ENCODE data around the gene SLC38A8.

Gene SLC38A8

DNA sequence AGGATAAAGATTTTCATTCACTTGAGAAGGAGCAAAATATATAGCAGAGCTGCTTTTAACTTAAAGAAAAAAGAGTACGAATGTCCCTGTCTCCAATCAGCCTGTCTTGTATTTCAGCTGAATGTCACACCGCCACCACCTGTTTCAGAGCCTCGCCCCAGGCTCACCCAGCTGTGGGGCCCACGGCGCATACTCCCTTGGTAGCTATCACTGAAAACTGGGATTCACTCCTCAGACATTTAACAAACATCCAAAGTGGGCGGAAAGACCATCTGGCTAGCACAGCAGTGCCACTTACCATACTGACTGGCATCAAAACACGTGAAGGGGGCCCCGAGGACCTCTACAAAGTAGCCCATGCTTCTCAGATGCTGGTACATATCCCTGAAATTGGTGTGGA is 25.4 kb upstream of the SLC38A8 start:
- no peak for DNase-seq

DNA sequence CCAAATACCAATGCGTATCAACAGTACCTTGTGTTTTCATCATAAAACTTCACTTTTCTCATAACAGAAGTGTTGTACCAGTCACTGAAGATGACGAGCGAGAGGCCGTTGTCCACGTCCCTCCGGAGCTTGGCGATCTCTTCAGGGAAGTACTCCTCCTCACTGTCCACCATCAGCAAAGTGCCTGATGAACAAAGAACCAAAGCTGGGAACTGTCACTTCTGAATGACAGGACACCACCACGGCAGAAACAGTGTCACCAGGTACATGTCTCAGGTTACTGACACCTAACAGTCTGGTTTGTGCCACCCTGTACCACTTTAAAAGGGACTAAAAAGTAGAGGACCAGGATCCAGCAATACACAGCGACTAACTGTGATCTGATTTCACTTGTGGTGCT is 25.0 kb upstream of the SLC38A8 start:
- no peak for DNase-seq

- DNase-seq, result no peak
Measured at GRCh38 chr16:84065536-84066132, 23.0 kb upstream of the SLC38A8 start.

DNA sequence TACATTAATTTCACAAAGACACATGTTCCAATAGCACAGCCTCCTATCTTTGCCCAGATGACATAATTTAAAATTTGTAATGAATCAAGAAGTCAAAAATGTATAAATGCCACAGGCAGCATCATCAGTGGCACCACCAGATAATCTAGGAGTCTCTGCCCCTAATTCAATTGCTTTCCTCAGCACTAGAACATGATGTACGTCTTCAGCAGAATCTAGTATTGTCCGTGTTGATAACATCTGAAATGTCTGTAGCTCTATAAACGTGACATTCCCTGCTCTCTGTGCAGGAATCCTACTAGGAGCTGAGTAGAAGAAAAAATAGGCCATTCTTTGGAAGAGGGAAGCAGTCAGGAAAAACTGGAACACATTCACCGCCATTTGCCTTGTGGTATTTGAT is 21.4 kb upstream of the SLC38A8 start:
- no peak for DNase-seq

- peak; percentile 54 for DNase-seq
Measured at GRCh38 chr16:84062734-84063640, 20.4 kb upstream of the SLC38A8 start.

DNA sequence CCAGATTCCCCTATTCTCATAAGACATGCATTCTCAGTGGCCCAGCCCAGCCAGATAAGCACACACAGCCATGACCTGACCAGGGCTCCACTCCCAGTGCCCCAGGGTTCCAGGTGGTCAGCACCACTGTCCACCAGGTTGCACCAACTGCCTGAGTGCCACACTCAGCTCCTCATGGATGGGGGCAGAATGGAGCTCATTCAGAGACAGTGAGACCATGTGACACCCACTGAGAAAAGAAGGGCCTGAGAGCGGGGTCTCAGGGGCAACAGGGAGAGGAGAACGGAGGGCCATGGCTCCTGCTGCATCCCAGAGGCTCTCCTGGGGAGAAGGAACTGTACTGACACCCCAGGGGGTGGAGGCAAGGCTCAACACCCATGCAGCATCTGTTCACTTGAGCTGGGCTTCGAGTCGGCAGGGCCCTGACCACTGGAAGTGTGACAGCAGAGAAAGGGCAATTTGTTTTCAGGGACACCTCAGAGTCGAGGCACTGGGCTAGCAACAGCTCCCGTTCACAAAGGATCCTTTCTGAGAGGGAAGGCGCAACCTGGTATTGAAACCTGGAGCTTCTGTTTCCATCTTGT is 18.7 kb upstream of the SLC38A8 start:
- DNase-seq, result no peak

- no peak for DNase-seq
Measured at GRCh38 chr16:84059946-84060901, 17.6 kb upstream of the SLC38A8 start.

DNA sequence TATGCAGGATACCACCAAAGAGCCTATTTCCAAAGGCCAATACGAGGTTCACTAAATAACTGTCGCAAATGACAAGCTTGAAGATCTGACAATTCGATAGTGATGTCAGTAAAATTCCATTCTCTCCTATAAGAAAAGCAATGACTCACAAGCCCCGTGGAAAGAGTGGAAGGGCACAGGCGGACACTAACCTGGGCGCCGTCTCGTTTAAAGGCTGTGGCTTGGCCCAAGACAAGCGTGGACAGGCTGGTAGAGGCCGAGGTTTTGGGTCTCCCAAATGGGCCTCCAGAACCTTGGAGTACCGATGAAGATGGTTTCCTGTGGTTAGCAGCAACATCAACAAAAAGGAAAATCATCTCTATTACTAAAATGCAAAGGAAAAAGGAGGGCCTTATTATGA is 16.5 kb upstream of the SLC38A8 start:
- no peak for DNase-seq

- DNase-seq, result no peak
Measured at GRCh38 chr16:84058664-84059063, 16.1 kb upstream of the SLC38A8 start.

GRCh38 chr16:84058211-84058610 is 15.6 kb upstream of the SLC38A8 start:
- no peak for DNase-seq

- no peak for DNase-seq
Measured at GRCh38 chr16:84056933-84057332, 14.3 kb upstream of the SLC38A8 start.

DNA sequence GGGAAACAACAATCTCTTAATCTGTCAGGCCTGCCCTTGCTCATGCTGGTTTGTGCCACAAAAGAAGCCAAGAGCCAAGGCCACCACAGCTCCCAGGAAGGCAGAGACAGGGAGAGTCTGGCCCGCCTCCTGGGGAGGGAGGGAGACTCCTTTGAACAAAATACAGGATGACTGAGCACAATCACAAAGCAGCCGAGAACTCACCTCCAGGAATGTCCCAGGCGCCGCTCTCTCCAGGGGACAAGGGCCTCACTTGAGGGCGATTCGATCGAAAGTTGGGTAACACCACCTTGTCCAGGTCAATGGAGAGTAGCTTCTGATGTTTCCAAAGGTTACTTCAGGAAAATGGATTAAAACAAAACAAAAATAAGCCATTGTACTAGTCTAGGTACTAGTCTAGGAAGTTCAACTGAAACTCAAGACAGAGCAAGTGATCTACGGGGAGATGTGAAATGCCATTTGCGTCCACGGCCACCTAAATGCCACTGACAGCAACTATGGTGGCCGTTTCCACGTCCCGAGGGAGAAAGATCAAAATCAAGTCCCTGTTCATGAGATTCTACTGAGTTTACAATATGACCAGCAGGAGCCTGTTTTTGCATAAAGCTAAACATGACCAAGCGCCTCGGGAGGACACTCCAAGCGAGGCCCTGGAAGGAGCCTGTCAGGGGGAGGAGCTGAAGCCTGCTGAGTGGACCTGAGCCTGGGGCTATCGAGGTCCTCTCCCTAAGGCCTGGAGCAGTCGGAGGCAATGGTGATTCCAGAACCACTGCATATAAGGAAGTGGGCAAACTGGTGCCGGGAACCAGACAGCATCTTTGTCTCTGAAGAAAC is 13.4 kb upstream of the SLC38A8 start:
- DNase-seq, result no peak

DNA sequence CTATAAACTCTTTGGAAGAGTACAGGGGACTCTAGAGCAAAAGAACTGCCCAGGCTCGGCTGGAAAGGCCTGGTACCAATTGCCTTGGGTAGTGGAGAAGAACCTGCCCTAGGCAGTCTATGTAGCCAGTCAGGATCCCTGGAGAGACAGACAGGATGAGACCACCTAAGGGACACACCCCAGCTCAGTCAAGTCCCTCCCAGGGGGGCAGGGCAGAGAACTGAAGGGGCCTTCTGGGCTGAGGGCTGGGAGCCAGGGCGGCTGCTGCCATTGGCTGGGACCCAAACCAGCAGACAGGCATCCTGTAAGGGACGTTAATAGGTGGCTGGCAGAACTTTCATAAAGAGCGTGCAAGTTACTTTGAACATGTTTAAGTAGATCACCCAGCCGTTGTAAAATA is 12.8 kb upstream of the SLC38A8 start:
- DNase-seq, result no peak

- no peak for DNase-seq
Measured at GRCh38 chr16:84054916-84055315, 12.3 kb upstream of the SLC38A8 start.

GRCh38 chr16:84054271-84054670 is 11.7 kb upstream of the SLC38A8 start:
- no peak for DNase-seq

DNA sequence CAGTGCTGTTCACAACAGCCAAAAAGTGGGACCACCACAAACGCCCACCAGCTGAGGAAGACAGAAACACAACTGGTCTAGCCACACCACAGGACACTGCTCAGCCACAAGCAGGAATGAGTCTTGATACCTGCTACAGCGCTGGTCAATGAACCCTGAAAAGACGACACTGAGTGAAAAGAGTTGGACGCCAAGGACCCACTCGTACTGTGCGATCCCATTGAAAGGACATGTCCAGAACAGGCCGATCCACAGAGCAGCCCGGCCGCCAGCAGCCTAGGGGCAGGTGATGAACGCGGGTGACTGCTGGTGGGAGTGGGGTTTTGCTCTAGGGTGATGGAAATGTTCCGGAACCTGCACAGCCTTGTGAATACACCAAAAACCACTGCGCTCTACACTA is 10.6 kb upstream of the SLC38A8 start:
- DNase-seq, result no peak

DNA sequence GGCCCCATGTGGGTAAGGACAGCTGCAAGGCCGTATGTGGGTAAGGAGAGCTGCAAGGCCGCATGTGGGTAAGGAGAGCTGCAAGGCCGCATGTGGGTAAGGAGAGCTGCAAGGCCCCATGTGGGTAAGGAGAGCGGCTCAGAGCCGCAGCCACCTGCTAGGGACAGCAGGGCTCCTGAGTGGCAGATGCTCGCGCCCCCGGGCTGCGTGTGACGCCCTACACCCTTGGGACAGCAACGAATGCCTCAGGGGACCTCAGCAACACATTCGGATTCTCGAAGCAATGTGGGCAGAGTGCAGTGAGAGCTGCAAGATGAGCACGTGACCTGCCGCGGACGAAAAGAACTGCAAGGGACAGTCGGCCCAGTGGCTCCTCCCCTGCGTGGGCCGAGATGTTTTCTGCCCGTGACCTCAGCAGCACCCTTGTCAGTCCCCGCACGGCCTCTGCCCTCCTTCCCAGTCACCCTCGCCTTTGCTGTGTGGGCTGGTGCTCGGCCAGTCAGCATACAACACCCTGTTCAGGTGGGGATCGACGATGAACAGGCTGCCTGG is 9.6 kb upstream of the SLC38A8 start:
- no peak for DNase-seq

DNA sequence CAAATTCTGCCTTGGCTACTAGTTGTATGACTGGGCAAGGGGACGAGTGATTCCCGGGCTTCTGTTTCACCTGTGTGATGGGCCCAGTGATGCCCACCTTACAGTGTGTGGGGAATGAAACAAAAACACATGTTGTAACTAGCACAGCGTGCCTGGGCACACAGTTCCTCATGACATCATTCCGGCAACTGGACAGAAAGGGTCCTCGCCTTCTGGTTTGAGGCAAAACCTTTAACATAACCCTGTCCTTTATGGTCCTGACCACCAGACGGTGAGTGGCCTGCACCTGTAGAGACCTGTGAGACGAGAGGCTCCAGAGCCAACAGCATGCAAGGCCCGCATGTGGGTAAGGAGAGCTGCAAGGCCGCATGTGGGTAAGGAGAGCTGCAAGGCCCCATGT is 7.7 kb upstream of the SLC38A8 start:
- DNase-seq, result no peak

GRCh38 chr16:84049403-84050060 is 6.9 kb upstream of the SLC38A8 start:
- DNase-seq, result no peak

DNA sequence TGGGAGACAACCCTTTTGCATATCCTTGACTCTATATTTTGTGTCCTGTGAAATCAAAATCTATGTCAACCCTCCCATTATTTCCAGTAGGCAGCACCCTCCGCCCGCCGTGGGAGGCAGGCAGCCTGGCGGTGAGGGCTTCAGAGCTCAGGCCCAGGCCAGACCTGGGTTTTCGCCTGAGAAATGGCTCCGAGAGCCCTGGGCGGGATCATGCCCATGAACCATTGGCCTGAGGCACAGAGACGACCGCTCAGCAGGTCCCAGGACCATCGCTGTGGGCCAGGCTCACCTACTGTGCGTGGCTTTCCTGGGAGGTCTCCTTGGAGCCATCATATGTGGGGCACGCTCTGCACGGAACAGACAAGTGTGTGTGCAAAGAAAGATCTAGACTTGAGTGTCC is 6.3 kb upstream of the SLC38A8 start:
- no peak for DNase-seq

DNA sequence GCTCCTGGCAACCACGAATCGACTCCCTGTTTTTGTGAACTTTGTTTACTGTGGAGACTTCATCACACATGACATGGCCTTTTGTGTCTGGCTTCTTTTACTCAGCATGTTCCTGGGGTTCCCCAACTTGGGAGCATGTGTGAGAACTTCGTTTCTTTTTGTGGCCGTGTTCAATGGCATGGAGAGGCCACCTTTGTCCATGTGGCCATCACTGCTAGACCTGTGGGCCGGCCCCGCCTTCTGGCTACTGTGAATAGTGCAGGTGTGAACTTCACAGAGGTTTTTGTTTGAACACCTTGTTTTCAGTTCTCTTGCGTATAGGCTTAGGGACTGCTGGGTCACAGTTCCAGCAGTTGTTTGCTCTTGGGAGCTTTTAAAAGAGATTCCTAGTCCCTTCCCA is 5.7 kb upstream of the SLC38A8 start:
- no peak for DNase-seq

Measured in effector CD4-positive, alpha-beta T cell (primary cell).